ENCODE data around the gene KRT75. TPM values are rescaled to one million over a fixed set of nuclear protein-coding genes. Genes with fewer than 3 reads are reported as not detected.

The KRT75 gene
- total RNA-seq = not detected in 3 replicates

DNA sequence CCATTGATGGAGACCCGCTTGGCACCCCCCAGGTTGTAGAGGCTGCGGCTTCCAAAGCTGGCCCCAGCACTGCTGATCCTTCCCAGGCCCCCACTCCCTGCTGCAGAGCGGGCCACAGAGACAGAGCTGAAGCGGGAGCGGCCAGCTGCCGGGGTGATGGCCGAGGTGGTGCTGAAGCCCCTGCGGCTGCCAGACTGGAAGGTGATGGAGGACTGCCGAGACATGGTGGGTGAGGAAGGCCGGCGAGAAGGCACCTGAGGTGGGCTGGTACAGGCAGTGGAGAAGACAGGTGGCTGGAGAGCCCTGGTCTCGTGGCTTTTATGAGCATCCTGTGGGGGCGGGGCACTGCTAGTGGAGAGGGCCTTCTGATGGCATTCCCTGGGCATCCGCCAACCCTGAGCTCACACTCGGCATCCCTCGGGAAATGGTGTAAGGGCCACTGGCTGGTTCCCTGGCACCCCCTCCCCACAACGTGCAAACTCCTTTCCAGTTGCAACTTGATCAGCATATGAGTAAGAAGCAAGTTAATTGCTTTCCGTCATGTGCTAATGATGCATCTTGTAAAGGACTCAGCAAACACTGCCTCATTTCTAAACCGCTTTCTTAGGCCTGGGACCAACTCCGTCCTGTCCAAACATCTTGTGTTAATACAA, at the start of gene KRT75:
Gene KRT75, minus strand, starts transcription at position 291 of the 653 bp plus-strand sequence. Its CDS starts 67 bp downstream, at position 224.
- no peaks in the 10 kb centered on the region for H3K36me3 Mint-ChIP-seq
- peaks cover 36% of the 10 kb centered on the region for H3K27me3 Mint-ChIP-seq (ENCODE audit: low read depth)
- H3K27ac Mint-ChIP-seq = no peak within 1 kb of the TSS
- TF ChIP-seq, protein P1, sequence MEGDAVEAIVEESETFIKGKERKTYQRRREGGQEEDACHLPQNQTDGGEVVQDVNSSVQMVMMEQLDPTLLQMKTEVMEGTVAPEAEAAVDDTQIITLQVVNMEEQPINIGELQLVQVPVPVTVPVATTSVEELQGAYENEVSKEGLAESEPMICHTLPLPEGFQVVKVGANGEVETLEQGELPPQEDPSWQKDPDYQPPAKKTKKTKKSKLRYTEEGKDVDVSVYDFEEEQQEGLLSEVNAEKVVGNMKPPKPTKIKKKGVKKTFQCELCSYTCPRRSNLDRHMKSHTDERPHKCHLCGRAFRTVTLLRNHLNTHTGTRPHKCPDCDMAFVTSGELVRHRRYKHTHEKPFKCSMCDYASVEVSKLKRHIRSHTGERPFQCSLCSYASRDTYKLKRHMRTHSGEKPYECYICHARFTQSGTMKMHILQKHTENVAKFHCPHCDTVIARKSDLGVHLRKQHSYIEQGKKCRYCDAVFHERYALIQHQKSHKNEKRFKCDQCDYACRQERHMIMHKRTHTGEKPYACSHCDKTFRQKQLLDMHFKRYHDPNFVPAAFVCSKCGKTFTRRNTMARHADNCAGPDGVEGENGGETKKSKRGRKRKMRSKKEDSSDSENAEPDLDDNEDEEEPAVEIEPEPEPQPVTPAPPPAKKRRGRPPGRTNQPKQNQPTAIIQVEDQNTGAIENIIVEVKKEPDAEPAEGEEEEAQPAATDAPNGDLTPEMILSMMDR (IDR thresholded peaks at IDR 0.05; ENCODE audit: unreplicated experiment) = no peak
- H3K4me1 Mint-ChIP-seq = peaks cover 23% of the 10 kb centered on the region
- DNase-seq (ENCODE audit: low spot score in 2 of 2, unreplicated experiment in 2 of 2) = no peak
- no peaks in the 10 kb centered on the region for H3K9me3 Mint-ChIP-seq
- no peak within 1 kb of the TSS for H3K4me3 Mint-ChIP-seq

DNA sequence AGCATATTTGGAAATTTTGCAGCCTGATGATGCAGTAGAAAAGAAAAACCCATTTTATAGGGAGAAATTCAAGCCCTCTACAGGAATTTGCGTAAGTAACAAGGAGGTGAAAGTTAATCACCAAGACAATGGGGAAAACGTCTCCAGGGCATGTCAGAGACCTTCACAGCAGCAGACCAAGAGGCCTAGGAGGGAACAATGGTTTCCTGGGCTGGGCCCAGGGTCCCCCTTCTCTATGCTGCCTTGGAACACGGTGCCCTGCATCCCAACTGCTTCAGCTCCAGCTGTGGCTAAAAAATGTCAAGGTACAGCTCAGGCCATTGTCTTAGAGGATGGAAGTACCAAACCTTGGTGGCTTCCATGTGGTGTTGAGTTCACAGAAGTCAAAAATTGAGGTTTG, 45.9 kb upstream of the KRT75 start:
- H3K27me3 Mint-ChIP-seq (ENCODE audit: low read depth) = peaks cover 35% of the 10 kb centered on the region
- no peaks in the 10 kb centered on the region for H3K4me1 Mint-ChIP-seq
- no peak overlapping the region for H3K27ac Mint-ChIP-seq
- peaks cover 21% of the 10 kb centered on the region for H3K9me3 Mint-ChIP-seq
- TF ChIP-seq, protein P1 (IDR thresholded peaks at IDR 0.05; ENCODE audit: unreplicated experiment) = no peak
- no peak overlapping the region for H3K4me3 Mint-ChIP-seq
- H3K36me3 Mint-ChIP-seq = no peaks in the 10 kb centered on the region
- DNase-seq (ENCODE audit: low spot score in 2 of 2, unreplicated experiment in 2 of 2) = no peak

DNA sequence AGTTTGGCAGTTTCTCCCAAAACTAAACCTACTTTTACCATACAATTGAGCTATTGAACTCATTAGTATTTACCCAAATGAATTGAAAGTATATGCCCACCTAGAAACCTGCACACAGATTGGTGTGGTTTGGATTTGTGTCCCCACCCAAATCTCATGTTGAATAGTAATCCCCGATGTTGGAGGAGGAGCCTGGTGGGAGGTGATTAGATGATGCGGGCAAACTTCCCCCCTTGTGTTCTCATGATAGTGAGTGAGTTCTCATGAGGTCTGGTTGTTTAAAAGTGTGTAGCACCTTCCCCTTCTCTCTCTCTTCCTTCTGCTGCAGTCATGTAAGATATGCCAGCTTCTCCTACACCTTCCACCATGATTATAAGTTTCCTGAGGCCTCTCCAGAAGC, 43.5 kb upstream of the KRT75 start:
- no peak overlapping the region for H3K4me3 Mint-ChIP-seq
- TF ChIP-seq, protein P1 (IDR thresholded peaks at IDR 0.05; ENCODE audit: unreplicated experiment) = no peak
- peaks cover 23% of the 10 kb centered on the region for H3K27me3 Mint-ChIP-seq (ENCODE audit: low read depth)
- H3K27ac Mint-ChIP-seq = no peak overlapping the region
- peaks cover 13% of the 10 kb centered on the region for H3K9me3 Mint-ChIP-seq
- no peaks in the 10 kb centered on the region for H3K4me1 Mint-ChIP-seq
- H3K36me3 Mint-ChIP-seq = no peaks in the 10 kb centered on the region
- no peak for DNase-seq (ENCODE audit: low spot score in 2 of 2, unreplicated experiment in 2 of 2)

DNA sequence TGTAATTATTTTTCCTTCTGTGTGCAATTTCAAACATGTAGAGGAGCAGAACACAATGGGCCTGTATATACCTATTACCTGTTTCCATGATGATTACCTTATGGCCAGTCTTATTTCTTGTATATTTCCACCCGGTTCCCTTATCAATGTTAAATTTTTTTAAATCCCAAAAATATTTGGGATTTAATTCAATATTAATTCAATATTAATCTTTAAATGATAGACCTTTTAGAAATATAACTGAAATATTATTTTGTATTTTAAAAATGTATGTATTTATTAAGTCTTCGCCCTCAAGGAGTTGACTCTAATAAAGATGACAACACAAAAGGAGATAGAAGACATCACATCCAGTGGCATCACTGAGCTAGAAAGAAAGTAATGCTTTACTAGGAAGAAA, 40.0 kb upstream of the KRT75 start:
- no peaks in the 10 kb centered on the region for H3K36me3 Mint-ChIP-seq
- TF ChIP-seq, protein P1 (IDR thresholded peaks at IDR 0.05; ENCODE audit: unreplicated experiment) = no peak
- H3K9me3 Mint-ChIP-seq = peaks cover 5% of the 10 kb centered on the region
- no peak overlapping the region for H3K4me3 Mint-ChIP-seq
- DNase-seq (ENCODE audit: low spot score in 2 of 2, unreplicated experiment in 2 of 2) = no peak
- peaks cover 41% of the 10 kb centered on the region for H3K27me3 Mint-ChIP-seq (ENCODE audit: low read depth)
- no peak overlapping the region for H3K27ac Mint-ChIP-seq
- H3K4me1 Mint-ChIP-seq = no peaks in the 10 kb centered on the region

DNA sequence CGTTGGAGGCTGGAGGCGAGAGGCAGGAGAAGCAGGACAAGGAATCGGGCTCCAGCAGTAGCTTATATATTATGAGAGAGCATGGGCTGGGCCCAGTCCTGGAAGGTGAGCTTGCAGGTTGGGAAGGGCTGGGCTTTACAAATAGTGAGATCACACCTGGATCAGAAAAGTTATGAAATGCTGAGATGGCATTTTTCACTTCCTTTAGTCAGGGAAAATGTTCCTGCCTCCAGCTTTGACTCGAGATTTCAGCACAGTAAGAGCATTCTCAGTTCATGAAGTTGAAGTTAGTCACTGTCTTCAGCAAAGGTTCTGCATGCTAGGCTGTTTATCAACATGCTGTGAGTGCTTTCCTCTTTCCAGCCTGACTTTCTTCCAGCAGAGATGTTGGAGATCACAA, 39.6 kb upstream of the KRT75 start, which contains the start of gene KRT6C:
Gene KRT6C, minus strand, starts transcription at position 38 of the 400 bp plus-strand sequence. CDS start 68 bp downstream, outside the sequence.
- no peaks in the 10 kb centered on the region for H3K36me3 Mint-ChIP-seq
- no peak for DNase-seq (ENCODE audit: low spot score in 2 of 2, unreplicated experiment in 2 of 2)
- peaks cover 4% of the 10 kb centered on the region for H3K9me3 Mint-ChIP-seq
- TF ChIP-seq, protein P1 (IDR thresholded peaks at IDR 0.05; ENCODE audit: unreplicated experiment) = no peak
- peaks cover 41% of the 10 kb centered on the region for H3K27me3 Mint-ChIP-seq (ENCODE audit: low read depth)
- H3K4me3 Mint-ChIP-seq = no peak within 1 kb of the TSS
- H3K4me1 Mint-ChIP-seq = no peaks in the 10 kb centered on the region
- no peak within 1 kb of the TSS for H3K27ac Mint-ChIP-seq
